Measurements from ENCODE around the gene DBX1. TPM values are rescaled to one million over a fixed set of nuclear protein-coding genes. Genes with fewer than 3 reads are reported as not detected.
A peak's percentile ranks its signal among the peaks of the same experiment; 100 is the strongest.
"Not testable (repeated sequence)": the region's sequence is repeated elsewhere in the genome, so short reads cannot be mapped to it uniquely, and the experiment has no call there.

Gene DBX1
- polyA plus RNA-seq, 5 donors = 0.35 TPM; not detected in 4

DNA sequence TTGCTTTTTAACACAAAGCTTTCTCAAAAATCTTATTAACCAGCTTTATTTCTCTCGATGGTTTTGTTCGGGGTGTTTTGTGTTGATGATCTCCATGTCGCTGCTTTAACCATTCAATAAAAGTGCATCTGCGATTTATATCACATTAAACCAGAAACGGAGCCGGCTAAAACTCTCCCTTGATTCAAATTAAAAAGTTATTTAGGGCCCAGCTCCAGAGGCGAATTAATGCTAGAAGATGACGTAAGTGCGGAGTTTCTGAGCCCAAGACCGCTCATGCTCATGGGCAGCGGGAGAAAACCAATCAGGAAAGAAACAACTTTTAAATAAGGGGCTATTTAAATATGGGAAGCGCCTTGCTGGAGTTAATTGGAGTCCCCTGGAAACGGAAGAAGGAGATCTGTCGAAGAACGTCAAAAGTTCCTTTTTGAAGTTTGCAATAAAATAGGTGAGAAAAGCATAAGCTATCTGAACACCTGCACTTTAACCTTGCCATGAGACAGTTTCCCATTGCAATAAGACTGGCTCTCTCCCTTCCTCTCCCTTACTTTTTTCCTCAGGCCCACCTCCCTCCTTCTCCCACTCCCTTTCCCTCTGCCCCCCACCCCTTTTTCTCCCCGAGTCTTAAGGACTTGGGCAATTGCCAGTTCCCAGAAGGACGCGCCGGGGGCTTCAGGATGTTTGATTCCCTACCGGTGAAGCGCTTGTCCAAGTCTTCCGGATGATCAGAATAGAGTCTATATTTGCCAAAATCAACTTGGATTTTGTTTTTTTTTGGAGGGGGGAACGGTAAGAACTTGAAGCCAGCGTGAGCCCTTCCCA lies 1.9 kb upstream of the DBX1 start:
- DNase-seq = no peak

DNA sequence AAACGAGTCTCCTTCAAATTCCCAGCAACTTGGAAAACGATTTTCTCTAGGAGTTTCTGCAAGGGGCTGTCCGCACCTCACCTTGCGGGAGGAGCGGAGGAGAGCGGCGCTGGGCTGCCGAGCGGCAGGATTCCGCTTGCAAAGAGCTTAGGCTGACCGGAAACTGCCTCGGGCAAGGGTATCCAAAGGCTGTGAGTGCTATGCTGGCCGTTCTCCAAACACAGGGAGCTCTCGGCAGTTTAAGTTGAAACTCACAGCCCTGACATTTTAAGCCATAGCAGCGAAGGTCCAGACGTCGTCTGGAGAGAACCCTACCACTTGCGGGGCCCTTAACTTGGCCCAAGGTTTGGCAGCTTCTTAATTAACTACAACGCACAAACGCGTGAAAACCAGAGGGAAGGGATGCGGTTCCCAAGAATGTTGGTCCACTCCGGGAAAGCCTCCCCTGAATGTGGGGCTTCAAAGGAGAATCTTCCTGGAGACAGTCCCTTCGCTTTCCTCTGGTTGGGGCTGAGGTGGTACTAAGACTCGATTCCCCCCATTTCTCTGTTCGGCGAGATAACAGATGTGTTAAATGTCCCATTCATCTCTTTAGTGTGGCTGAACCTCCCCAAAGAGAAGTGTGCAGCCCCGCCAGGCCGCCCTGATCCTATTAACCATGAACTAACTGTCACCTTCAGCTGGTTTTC lies 1.1 kb upstream of the DBX1 start:
- DNase-seq = no peak

DNA sequence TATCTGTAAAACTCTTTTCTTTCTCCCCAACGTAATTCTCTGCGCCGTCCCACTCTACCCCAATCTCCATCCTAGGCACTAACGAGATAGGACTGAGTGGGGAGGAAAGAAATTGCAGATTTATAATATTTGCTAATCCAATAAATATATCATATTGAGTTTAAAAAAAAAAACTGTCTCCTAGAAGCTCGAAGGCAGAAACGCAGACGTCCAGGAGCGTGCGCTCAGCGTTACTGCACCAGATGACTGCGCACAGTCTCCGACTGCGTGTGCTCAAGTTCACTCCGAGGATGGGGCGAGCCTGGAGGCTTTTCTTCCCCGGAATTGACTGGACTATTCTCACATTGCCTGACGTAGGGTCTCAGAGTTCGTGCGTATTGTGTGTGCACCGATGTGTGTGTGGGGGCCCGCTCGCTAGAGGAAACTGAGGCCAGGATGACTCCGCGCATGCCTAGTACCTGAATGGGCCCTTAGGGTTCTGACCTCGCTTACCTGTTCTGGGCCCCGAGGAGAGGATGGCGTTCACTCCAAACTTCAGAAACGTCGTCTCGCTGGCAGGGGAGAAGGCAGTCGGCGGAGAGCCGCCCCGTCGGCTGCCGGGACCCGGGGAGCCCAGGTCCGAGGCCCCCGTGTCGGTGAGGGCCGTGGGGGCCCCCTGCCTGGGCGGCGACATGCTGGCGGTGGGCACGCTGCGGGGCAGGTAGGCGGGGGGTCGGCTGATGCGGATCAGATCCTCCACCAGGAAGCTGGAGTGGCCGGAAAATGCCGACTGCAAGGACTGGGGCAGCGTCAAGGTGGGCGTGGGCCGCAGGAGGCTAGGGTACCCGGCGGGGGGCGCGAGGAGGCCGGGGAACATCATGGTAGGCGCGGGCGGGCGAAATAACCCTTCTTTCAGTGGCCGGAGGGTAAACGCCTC lies 551 bp downstream of the DBX1 start:
- DNase-seq = no peak

DNA sequence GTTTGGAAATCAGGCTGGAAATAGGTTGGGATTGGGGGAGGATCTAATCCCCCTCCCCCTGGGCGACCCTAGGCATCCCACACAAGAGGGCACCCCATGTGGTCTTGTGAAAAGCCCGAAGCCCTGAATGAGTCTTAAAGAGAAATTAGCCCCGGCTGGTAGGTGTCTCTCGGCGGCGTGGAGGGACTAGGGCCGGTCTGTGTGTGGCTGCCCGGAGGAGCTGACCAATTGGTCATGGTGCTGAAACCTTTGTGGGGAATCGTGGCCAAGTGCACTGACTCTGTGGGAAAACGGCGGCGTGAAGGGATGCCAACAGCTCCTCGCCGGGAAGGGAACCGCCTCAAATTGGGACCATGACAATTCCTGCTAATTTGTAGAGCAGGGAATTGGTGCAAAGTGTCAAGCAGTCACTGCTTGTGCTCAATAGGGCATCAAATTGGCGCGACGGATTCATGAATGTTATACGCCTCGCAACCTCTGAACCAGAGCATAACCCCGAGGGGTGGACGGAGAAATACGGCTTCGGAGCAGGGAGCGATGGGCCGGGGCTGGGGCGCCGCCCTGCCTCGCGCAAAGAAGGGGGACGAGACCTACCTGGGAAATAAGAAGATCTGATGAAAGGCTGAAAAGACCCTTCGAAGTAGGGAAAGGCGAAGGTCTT lies 1.5 kb downstream of the DBX1 start:
- DNase-seq = peak; percentile 59 to 63

DNA sequence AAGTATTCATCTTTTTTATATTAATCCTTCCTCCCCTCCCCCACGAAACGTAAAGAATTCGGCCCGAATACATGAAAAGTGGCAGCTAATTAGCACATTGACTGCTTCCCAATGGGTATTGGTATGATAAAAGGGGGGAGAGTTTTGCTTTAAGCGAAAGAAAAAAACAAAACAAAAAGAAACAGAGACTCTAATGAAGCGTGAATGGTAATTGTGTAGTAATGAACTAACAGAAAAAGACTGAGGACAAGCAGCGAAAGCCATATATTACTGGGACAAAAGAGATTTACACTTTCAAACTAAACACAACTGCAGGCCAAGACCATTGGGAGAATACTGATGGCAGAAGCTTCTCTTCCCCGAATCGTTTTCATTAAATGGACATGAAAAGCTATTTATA lies 2.5 kb downstream of the DBX1 start:
- no peak for DNase-seq

DNA sequence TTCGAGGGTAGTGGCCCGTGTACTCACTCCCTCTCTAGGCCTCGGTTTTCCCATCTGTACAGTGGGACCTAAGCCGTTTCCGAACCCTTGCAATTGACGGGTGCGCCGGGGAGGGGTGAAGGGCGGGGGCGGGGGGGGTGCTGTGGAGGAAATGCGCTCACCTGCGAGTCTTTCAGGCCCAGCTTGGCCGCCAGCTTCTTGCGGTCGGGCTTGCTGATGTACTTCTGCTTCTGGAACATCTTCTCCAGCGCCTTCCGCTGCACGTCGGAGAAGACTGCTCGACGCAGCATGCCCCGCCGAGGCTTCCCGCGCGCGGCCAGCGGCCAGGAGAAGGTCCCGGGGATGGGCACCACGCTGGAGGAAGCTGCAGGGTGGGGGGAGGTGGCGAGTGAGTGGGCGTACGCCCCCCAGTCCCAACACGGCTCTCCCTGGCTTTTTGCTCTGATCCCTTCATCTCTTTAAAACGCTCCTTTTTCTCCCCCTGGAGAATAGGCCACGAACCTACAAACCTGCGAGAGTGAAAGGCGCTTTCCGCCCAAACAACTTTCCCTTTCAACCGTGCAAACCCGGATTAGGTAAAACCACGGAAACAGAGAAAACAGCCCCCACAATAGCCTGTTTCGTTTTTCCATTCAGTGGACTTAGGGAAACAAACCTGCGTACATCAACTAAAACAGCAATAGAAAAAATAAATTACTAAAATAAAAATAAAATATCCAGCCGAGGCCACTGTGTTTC lies 3.2 kb downstream of the DBX1 start:
- DNase-seq = no peak

DNA sequence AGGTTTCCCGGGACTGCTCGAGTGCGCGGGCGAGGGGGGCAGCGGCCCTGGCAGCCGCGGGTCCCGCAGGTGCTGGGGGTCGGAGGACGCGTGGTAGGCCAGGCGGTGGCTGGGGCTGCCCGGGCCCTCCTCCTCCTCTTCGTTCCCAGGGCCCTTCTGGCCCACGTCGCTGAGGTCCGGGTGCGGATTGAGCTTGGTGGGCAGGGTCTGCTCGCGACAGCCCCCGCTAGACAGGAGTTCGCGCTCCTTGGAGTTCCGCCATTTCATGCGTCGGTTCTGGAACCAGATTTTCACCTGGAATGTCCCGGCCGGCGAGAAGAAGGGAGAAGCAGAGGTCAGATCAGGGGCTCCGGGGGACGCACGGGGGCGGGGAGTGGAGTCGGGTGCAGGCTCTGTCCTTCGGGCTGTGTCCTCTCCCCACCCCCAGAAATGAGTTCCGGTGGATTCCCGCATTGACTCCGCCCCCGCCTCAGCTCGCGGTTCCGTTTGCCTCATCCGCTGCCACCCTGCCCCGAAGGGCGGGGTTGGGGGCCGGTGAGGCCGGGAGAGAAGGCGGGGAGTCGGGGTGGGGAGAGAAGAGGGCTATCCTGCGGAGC lies 3.9 kb downstream of the DBX1 start:
- no peak for DNase-seq

DNA sequence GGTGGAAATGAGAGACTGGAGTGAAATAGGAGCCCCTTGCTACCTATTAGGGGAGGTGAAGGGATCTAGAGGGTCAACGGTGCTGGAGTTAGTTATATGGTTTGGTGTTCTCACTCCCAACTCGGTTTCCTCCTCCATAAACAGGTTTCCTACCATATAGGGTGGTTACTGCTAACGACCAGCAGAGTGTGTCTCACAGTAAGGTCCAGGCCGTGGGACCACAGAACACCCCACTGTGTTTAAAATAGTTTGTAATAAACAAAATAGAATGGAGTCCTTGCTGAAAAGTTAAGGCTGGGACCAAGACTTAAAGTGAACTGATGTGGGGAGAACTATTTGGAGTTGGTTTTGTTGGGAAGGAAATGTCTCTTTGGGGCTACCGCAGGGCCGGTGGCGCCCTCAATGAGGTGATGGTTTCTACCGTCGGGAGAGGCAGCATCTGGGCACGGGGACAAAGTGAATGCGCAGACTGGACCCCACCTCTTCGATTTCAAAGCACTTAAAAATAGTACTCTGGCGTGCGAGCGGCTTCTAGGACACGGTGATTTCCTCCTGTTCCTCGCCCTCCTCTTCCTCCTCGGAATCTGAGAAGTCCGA lies 4.5 kb downstream of the DBX1 start:
- DNase-seq = no peak

DNA sequence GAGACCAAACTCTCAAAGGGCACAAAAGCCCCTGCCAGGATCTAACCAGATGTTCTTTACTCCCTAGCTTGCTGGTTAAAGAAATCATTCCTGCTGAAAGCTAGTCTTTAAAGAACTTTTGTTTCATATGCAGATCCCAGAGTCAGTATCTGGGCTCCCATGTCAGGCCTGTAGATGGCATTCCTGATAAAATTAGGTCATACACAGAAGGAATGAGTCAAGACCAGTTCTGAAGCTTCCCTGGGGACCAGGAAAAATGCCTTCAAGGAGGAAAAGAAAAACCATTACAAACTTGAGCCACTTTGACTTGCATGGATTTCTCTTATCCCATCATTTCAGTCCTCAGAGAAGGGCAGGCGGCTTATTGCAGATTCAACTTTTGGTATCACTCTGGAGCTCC lies 5.9 kb downstream of the DBX1 start:
- DNase-seq = no peak

DNA sequence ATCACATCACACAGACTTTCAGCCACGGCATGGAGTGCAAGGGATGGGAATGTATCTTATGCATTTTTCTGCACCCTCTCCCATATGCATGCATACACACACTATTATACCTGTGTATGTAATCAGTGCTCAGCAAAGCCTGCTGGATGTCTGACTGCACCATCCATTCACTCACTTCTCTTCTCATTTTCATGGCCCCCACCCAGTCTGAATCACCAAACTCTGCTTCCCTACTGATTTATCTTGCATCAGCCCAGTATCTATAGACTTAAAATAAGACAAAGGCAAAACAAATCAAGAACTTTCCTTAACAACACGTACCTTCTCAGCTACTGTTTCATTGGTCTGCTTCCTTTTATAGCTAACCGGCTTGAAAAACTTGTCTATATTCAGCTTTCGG lies 21.6 kb downstream of the DBX1 start:
- DNase-seq = no peak

DNA sequence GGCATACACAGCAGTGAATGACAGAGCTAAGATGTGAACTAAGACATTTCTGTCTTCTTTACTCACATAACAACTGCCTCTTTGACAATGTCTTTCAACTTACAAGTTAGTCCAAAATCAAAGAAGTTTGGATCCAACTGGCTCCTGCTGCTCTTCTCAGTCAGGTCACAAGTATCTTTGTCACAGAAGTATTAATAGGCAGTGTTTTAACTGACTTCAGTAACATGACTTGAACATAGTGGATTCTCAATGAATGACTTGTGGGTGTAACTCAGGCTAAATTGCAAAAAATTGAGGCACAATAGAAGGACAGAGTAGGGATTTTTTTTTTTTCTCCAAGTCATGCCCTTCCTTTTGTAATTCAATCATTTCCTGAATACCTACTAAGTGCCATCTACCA lies 22.6 kb downstream of the DBX1 start:
- no peak for DNase-seq

DNA sequence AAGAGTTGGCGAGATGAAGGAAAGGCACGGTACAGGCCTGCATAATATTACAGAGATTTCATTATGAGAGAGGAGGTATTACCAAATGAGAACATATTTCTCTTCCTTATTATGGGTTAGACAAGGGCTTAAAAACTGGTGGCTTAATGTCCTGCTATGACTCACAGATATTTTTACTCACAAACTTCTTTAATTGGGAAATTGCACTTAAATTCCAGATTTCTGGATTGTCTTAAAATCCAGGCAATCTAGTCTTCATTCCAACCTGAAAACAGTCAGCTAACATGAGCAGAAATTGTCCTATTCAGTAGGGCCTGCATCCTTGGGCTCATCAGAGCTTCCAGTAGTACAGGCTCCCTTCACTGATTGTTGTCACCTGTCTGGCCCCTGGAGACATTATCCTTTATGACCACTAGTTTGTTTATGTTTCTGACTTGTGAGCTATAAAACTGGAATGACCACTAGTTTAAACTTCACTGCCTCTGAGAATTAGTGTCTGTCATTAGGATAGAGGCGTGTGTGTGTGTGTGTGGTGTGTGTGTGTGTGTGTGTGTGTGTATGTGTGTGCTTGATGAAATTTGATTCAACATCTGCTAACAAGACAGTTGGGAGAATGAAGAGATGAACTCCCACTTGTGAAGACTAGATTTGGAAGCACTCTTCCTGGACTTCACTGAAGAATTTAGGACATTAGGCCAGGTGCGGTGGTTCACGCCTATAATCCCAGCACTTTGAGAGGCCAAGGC lies 25.1 kb downstream of the DBX1 start:
- no peak for DNase-seq

DNA sequence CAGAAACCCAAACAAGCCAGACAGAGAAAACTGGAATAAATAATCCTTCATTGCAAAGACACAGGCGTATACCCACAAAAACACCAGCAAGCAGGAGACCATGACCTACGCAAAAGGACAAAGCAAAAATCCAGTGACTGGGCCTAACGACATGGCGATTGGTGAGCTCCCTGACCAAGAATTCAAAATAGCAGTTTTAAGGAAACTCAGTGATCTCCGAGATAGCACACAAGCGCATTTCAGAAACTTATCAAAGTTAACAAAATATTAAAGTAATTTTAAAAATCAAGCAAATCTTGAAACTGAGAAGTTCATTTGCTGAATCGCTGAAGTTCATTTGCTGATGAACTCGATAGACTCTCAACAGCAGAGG lies 27.6 kb downstream of the DBX1 start:
- DNase-seq = no peak

DNA sequence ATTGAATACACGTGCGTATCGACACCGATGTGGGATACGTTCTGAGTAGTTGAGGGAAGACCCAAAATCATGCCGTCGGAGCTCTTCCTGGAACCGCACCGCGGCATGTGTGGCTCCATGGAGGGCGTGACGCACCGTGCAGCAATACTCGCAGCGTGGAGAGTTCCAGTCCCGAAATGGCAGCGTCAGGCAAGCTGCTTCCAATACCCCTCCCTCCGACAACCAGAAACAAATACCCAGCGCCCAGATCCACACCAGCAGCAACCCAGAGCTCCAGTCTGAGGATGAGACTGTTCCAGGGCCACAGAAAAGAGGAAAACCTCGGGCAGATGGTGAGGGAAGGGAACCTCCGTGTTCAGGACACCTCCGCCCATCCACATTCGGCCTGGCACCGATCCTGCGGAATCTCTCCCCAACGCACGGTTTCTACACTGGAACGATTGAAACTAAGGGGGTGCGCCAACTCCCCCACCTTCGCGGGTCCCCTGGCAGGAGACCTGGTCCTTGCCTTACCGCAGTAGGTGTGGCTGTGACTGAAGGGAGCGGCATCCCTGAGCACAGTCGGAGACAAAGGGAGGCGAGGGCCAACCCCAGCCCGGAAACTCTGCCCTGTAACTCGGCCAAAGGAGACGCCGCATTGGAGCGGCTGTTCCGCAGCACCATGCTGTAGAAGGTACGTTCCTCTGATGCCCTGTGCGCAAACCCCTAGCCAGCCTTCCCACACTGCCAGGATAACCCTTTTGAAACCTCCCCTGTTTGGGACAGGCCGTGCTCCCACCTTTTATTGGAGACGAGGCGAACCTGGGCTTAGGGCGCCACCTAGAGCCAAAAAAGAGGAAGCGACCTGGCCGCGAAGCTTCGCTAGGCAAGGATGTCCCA lies 28.2 kb downstream of the DBX1 start:
- peak; percentile 54 to 68 for DNase-seq

DNA sequence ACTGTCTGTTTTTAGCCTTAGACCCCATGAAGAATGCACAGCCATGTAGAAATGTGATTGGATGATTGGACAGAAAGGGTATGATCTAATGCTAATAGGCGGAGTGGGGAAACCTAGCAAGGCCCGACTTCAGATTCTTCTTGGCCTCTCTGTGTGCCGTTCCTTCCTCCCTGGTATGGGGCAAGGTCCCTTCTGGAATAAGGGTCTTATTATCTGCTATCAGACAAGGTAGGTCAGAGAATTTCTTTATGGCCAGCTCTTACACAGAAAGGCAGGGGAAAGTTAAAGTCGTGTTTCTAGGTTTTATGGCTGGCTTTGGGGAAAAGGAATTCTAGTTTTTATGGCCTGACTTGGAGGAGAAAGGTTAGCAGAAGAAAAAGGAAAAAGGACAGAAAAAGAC lies 30.6 kb downstream of the DBX1 start:
- no peak for DNase-seq

DNA sequence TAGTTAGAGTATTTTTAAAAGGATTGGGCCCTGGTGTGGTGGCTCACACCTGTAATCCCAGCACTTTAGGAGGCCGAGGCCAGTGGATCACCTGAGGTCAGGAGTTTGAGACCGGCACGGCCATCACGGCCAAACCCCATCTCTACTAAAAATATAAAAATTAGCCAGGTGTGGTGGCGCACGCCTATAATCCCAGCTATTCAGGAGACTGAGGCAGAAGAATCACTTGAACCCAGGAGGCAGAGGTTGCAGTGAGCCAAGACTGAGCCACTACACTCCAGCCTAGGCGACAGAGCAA lies 31.8 kb downstream of the DBX1 start:
- DNase-seq = not testable (repeated sequence)

DNA sequence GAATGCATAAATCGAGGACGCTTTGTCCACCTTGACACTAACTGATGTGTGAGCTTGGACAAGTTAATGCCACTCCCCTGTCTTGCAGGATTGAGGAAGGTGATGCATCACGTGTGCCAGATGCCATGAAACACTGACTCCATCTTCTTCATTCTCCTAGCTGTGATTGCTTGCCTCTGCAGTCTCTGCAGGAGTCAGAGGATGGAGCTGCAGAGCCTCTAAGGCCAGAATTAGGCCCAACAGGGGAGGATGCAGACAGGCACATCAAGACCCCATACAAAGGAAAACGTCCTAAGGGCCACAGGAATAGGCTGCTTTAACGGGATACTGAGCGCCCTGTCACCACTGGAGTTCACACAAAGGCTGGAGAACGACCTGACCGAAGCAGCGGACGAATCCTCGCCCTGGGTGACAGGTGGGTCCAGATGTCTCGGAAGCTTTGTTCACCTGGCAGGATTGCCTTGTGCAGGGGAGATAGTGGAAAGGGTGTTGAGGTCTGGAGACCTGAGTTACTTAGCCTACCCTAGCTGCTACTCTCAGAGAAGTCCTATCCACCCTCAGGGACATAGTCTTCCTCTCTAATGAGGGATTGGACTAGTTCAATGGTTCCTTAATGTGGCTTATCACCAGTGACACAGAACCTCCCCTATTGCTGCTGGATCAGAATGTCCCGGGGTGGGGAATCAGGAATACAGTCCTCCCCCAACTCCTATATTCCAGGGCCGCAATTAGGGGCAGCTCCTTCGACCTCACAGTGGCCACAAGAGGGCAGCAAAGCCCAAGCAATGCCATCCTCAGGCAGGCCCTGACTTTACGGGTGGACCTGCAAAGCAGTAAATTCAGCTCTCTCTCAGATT lies 32.4 kb downstream of the DBX1 start:
- DNase-seq = peak; percentile 40 to 72

DNA sequence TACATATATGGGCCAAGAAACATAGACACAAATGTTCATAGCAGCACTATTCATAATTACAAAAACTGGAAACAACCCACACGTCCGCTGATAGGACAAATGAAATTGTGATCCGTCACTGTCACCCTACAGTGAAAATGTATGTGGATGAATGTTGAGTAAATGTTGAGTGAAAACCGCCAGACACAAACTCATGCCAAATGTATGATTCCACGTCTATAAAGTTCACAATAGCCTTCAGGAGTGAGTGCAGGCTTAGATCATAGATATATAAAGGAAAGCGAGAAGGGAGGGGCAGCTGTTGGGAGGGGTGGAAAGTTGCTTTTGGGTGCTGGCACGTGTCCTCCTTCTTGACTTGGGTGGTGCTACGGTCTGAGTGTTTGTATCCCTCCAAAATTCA lies 33.6 kb downstream of the DBX1 start:
- DNase-seq = no peak

Data from right lung (tissue), 5 donors.